ENCODE results near the gene FSIP1.

FSIP1 gene

DNA sequence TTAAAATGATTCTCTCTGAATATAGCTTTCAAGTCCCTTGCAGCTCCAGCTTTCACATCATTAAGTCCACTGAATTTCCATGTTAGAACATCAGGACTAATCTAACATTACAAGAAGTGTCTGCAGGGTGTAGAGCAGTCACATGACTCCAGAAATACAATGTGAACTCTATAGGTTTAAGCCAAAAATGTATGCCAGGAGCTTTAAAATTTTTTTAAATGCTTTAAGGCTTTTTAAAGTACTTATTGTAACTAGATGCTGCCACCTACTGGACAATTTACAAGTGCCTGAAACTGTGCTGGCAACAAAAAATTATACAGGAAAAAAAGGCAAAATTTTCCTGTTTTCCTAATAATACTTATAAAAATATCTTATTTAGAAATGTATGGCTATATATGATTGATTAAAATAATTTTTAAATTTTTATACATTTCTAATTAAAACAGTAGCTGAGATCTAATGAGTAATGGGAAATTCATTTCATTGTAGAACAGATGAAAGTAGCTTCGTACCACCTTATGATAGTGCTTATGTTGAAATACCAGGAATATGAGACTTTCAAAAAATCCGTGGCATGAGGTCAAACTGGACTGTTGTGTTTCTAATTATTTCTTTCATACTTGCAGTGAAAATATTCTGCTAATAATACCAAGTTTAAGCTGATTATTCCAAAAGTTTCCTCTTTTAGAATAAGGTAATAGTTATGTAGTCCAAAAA is 25.7 kb downstream of the FSIP1 start:
- DNase-seq (ENCODE audit: low read depth): no peak

DNA sequence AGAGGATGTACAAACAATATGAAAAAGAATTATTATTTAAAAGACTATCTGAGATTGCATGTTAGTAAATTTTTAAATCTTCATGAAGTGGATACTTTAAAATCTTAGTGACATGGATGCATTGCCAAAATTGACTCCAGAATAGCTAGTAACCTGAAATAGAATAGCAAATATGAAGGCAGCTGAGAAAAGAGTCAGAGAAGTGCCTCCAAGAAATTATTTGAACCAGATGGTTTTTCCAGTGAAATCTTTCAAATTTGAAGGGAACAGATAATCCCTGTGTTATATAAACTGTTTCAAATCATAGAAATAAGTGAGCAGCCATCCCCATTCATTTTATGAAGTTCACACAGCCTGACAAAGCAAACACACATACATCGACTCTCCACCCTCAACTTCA is 29.6 kb downstream of the FSIP1 start:
- no peak for DNase-seq (ENCODE audit: low read depth)

DNA sequence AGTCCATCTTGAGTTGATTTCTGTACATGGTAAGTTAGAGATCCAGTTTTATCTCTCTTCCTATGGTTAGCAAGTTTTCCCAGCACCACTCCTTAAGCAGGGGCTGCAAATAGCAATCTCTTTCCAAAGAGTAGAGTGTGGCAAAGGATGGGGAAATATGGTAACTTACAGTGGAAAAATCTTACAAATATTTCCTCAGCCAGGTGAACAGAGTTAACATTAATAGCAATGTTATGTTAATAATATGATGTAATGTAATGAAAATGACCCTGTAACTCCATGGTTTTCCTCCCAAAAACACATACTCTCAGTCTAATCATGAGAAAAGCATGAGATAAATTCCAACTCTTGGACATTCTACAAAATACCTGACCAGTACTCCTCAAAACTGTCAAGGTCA is 30.4 kb downstream of the FSIP1 start:
- DNase-seq (ENCODE audit: low read depth): no peak

DNA sequence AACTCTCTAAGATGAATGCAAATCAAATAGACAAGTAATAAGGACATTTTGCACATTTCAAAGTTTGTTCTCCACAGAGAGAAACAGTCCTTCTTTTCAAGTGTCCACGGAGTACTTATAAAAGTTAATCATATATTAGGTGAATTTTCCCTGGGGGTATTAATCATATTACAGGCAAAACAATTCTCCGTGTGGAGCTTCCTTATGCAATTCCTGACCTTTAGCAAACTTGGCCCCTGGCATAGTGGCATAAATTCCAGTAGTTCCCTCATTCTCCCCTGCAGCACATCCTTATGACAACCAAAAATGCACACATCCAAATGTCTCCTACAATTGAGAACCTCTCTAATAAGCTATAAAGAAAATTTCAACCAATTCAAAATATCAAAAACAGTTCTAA is 34.4 kb downstream of the FSIP1 start:
- no peak for DNase-seq (ENCODE audit: low read depth)

DNA sequence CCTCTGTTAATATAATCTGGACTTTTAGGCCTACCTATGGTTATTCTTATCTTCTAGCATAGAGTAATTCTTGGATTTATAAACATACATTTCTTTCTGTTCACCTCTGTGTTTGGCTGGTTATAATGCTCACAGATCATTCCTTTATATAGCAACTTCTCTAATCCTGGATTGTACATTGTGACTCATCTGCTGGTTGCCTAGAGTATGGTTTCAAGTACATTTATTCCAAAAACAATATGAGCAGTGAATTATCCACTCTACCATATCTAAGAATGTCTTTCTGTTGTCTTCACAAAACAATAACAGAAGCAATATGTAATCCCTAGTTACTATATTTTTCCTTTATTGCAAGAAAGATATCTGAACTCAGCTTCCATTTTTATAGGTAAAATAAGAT is 35.3 kb downstream of the FSIP1 start:
- no peak for DNase-seq (ENCODE audit: low read depth)

DNA sequence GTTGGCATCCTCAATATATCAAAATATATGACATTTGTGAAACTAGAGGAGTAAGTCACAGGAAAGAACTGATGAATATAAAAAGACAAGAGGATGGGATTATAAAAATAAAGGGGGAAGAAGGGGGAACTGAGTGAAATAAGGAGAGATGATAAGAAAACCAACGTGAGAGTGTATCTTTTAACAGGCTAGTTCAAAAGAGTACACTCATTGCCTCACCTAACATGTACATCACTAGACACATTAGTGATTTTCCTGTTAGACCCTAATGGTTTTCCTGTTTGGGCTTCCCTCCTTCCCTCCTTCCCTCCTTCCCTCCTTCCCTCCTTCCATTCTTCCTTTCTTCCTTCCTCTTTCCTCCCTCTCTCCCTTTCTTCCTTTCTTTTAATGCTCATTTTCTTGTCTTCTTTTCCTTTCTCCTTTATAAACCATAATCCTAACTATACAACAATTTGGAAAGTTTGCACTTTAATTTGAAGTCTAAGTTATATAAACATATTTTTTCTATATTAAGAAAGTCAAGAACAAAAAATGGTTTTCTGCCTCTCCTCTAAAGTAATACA is 35.8 kb downstream of the FSIP1 start:
- no peak for DNase-seq (ENCODE audit: low read depth)

DNA sequence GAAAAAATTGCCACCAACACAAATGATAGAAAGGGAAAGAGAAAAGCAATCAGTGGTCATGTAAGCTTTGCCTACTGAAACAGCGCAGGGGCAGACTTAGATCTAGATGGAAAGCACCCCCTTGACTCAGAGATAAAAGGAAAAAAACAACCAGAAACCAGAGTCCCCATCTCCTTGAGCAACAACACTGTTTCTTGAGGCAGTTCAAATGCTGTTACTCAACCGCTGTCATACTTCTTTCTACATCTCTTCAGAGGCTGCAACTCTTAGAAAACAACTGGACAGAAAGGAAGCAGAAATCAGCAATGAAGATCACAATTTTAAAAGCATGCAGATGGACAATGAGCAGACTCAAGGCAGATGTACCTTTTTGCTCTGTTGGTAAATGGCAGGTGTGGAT is 36.5 kb downstream of the FSIP1 start:
- DNase-seq (ENCODE audit: low read depth): no peak

DNA sequence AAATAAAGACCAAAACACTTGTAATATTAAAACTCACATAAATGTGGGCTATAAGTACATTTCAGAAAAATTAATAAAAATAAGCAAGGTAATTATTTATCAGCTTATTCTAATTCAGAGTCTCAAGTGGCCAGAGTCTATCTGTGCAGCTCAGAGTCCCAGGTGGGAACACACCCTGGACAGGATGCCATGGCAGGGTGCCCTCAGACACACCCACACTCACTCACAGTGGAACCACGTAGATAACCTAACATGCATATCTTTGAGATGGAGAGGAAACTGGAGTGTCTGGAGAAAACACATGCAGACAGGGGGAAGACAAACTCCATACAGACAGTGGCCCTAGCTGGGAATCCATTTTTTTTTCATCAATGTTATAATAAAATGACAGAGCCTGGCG is 37.2 kb downstream of the FSIP1 start:
- DNase-seq (ENCODE audit: low read depth): no peak

DNA sequence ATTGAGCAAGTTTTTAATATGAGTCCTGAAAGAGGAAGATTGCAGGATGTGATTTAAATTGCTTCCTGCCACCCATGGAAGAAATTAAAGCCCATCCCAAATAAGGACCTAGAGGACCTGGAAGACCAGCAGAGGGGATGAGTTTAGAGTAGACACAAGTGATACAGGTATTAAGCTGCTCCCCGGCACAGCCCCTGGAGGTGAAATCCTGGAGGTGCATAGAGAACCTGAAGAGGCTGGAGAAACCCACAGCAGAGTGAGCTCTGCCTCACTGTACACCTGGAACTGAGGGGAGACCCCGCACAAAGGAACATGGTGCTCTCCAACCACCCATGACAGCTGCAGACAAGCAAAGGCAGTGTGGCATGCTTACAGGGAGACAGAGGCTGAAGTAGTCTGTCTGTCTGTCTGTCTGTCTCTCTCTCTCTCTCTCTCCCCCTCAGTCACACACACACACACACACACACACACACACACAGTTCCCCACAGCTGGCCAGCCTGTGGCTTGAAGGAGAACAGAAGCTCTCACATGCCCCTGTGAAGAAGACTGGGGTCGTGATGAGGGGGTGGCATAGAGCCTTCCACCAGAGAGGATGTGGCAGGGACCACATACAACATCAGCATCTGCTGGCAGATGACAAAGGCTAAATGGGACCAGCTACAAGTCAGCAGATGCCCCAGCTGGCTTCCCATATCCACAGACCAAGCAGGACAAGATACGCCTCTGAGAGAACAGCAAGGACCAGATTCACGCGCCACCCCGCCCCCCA is 38.1 kb downstream of the FSIP1 start:
- DNase-seq (ENCODE audit: low read depth): no peak

DNA sequence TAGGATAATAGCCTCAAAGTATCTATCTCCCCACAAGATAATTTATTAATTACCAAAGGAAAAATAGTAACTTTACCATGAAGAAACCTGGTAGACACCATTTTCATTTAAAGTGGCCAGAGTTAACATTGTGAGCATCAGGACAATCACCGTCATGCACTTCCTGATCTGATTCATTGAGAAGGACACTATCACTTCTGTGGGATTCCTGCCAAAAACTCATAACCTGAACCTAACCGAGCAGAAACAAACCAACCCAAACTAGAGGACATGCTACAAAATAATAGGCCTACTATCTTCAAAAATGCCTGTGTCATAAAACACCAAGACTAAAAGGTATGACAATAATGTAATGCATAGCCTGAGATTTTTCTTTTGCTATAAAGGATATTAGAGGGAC is 39.0 kb downstream of the FSIP1 start:
- no peak for DNase-seq (ENCODE audit: low read depth)

DNA sequence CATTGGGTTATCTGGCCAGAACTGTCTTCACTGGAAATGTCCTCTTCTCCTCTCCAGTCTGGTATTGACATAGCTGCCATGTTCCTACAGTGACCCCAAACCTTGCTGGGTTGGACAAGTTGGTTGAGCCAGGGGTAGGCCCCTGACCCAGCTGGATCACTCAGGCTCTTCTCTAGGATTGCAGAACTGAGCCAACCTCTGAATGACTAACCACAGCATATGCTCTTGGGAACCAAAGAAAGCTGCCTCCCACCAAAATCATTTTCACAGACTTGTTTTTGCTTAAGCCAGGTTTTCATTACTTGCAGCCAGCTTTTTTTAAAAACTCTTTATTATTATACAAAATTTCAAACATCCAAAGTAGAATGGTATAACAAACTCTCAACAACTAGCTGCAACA is 41.4 kb downstream of the FSIP1 start:
- DNase-seq (ENCODE audit: low read depth): no peak

DNA sequence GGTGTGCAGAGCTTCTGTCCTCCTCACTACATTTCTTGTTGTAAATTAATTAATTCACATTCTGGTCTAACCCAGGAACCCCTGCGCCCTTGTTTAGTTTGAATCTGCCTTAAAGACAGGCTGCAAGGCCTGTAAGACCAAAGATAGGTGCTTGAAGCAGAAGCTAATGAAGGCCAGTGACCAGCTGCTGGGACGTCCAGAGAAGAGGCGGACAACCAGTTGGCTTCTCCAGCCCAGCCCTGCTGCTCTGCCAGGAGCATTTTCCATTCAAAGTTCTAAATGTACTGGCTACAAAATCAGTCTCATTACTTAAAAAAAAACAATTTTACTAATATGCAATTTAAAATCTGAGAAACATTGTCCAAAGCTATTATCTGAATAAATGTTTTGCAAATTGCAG is 43.6 kb downstream of the FSIP1 start:
- no peak for DNase-seq (ENCODE audit: low read depth)

DNA sequence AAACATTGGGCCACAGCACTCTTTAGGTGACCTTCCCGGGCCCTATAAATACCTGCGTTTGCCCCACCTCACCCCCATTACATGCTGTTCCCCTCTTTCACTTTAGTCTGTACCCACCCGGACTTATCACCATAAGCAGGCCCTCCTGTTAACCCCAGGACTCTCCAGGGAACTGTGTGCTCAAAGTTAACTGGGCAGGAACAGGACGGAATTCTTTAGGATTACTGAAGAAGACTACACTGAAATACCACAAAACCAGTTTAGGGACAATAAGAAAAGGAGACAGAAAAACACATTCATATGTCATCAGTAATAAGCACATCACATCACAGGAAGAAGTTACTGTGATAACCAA is 45.5 kb downstream of the FSIP1 start:
- no peak for DNase-seq (ENCODE audit: low read depth)

DNA sequence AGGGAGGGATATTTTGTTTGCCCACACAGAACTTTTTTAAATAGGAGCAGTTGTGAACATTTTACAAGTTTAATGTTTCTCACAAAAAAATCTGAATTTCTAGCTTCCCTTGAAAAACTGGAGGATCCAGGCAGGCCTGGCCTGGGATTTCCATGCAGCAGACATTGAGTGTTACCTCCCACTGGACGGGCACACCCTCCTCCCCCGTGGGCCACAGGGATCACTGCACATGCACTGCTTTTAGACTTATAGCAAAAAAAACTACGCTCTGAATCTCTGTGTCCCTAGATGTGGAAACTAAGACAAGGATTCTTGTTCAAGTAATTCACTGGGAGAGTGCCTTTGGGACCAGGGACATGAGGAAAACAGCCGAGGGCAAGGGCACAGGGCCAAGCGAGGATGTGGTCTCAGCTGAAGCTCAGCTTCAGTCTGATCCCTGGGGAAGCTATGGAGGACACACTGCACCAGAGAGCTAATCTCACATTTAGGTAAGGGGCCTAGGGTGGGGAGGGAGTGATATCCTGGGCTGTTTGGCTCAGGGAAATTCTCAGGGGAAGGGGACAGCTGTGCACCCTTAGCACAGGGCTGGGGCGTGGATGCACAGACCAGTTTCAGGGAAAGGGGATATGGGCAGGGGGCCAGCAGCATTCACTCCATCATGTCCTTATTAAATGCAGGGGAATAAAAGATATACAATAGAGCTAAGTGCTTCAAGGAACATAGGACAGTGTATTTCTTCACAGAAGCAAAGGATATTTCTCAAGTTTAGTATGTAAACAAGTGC is 46.0 kb downstream of the FSIP1 start:
- DNase-seq (ENCODE audit: low read depth): no peak

DNA sequence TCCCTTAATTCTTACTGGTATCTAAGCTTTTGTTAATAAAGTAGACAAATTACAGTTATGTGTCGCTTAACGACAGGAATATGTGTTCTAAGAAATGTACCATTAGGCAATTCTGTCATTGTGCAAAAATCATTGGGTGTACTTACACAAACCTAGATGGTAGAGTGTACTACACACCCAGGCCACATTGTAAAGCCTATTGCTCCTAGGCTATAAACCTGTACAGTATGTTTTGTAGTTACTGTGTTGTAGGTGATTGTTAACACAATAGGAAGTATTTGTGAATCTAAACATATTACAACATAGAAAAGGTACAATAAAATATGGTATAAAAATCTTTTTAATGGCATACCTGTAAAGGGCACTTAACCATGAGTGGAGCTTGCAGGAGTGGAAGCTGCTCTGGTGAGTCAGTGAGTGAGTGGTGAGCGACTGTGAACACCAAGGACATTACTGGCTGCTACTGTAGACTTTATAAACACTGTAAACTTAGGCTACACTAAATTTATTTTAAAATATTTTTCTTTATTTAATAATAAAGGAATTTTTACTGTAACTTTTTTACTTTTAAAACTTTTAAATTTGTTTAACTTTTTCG is 47.4 kb downstream of the FSIP1 start:
- no peak for DNase-seq (ENCODE audit: low read depth)

DNA sequence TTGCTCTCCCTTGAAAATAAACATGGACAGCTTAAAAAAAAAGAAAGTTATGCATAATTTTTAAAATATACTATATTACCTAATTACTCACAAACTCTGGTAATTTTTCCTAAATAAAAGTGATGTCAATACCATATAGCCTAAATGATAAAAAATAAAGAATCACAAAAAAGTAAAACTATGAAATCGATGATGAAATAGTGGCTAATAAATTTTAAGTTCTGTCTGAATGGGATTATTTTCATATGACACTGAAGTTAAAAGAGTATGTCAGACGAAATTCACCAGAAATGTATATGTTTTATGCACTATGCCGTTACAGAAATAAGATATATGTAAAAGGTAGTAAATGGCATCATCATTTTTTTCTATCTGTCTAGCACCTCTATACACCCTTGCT is 51.4 kb downstream of the FSIP1 start:
- DNase-seq (ENCODE audit: low read depth): no peak

DNA sequence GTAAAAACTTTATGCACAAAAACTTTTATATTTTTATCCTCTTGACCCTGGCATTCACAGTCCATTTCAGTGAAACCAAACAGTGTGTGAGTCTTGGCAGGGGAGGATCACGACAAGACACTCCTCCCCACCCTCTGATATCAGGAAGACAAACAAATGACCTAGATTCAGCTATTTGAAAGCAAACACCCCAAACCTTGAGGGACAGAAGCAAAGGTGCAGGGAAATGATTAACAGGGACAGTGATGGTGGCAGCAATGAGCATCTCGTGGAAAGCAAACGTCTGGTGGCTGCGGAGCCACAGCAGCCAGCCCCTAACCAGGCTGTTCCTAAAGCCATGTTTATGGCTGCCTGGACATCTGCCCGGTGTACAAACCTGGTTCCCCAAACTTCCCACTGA is 52.1 kb downstream of the FSIP1 start:
- no peak for DNase-seq (ENCODE audit: low read depth)

DNA sequence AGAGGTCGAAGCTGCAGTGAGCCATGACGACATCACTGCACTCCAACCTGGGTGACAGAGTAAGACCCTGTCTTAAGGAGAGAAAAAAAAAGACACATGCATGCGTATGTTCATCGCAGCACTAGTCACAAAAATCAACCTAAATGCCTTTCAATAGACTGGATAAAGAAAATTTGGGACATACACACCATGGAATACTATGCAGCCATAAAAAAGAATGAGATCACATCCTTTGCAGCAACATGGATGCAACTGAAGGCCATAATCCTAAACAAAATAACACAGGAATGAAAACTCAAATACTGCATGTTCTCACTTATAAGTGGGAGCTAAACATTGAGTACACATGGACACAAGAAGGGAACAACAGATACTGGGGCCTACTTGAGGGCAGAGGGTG is 53.1 kb downstream of the FSIP1 start:
- no peak for DNase-seq (ENCODE audit: low read depth)

DNA sequence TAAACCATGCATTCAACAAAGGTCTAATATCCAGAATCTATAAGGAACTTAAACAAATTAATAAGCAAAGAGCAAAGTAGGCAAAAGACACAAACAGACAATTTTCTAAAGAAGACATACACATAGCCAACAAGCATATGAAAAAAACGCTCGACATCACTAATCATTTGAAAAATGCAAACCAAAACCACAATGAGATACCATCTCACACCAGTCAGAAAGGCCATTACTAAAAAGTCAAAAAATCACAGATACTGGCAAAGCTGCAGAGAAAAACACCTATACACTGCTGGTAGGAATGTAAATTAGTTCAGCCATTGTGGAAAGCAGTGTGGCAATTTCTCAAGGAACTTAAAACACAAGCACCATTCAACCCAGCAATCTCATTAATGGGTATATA is 53.8 kb downstream of the FSIP1 start:
- no peak for DNase-seq (ENCODE audit: low read depth)

DNA sequence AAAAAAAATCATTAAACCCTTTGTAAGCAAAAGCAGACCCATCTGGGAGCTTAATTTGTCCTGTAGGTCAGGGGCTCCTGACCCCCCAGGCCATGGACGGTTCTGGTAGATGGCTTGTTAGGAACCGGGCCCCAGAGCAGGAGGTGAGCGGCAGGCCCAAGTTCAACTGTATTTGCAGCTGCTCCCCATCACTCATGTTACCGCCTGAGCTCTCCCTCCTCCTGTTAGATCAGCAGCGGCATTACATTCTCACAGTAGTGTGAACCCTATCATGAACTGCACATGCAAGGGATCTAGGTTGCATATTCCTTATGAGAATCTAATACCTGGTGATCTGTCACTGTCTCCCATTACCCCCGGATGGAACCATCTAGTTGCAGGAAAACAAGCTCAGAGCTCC is 60.7 kb downstream of the FSIP1 start:
- no peak for DNase-seq (ENCODE audit: low read depth)

DNA sequence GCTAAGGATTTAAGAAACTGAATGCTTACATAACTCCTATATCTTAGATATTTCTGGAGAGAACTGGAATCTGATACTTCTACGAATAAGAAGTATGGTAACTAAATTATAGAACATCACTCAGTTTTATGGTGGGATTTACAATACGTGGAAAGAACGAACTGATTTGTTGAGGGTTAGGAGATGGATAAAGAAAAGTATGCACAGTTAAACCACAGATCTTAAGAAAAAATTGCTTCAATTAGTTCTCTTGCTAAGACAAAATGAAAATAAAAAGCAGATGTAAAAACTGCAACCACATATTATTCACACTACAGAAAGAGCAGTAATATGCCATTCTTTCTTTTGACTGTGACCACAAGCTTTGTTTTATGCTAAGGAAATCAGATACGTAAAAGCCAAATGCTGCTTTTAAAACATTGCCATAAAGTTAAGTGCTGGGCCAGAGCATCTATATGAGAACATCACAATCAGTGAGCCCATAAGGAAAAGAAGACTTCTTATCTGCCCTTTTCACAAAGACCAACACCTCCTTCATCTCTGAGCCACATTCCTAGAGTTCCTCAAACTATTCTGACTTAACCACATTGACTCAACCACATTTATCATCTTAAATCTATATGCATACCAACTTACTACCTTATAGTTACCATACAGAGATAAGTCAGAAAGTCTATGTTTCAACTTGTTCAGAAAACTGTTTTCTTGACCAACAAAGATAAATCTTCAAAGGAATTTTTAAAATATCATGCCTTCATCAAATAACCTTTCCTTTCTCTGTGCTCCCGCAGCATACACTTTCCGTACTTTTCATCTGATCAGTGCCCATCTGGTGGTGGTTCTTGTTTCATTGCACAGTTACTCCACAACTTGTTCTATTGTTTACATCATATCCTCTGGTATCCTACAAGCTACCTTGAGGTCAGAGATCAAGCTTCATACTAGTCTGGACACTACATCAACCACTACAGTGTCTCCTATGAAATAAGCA is 61.7 kb downstream of the FSIP1 start:
- no peak for DNase-seq (ENCODE audit: low read depth)
